ENCODE results near the gene SYK.
"Not testable (repeated sequence)": the region's sequence is repeated elsewhere in the genome, so short reads cannot be mapped to it uniquely, and the experiment has no call there.

The SYK gene

GRCh38 chr9:90882991-90883600 is 81.5 kb downstream of the SYK start:
- no peak for DNase-seq

GRCh38 chr9:90883661-90884060 is 82.0 kb downstream of the SYK start:
- no peak for DNase-seq

GRCh38 chr9:90884178-90884577 is 82.6 kb downstream of the SYK start:
- no peak for DNase-seq

- not testable (repeated sequence) for DNase-seq
Measured at GRCh38 chr9:90886868-90887267, 85.2 kb downstream of the SYK start.

GRCh38 chr9:90888941-90889340 is 87.3 kb downstream of the SYK start:
- no peak for DNase-seq

GRCh38 chr9:90890146-90890810 is 88.7 kb downstream of the SYK start:
- no peak for DNase-seq

- DNase-seq, result no peak
Measured at GRCh38 chr9:90891308-90892040, 89.9 kb downstream of the SYK start.

GRCh38 chr9:90892918-90893317 is 91.3 kb downstream of the SYK start:
- no peak for DNase-seq

GRCh38 chr9:90893706-90894105 is 92.1 kb downstream of the SYK start:
- no peak for DNase-seq

- no peak for DNase-seq
Measured at GRCh38 chr9:90894986-90895687, 93.5 kb downstream of the SYK start.

- DNase-seq, result no peak
Measured at GRCh38 chr9:90895786-90896185, 94.2 kb downstream of the SYK start.

GRCh38 chr9:90896231-90896630 is 94.6 kb downstream of the SYK start:
- no peak for DNase-seq

GRCh38 chr9:90898228-90898627 is 96.6 kb downstream of the SYK start:
- DNase-seq, result no peak

GRCh38 chr9:90899287-90899686 is 97.7 kb downstream of the SYK start:
- DNase-seq, result no peak

GRCh38 chr9:90900130-90900529 is 98.5 kb downstream of the SYK start:
- no peak for DNase-seq

GRCh38 chr9:90901933-90902332 is 100.3 kb downstream of the SYK start:
- DNase-seq, result no peak

GRCh38 chr9:90903766-90904424 is 102.3 kb downstream of the SYK start:
- DNase-seq, result no peak

- DNase-seq, result no peak
Measured at GRCh38 chr9:90904706-90905478, 103.3 kb downstream of the SYK start.

- DNase-seq, result no peak
Measured at GRCh38 chr9:90905822-90906221, 104.2 kb downstream of the SYK start.

GRCh38 chr9:90906316-90907055 is 104.9 kb downstream of the SYK start:
- DNase-seq, result no peak

GRCh38 chr9:90907056-90907445 is 105.4 kb downstream of the SYK start:
- no peak for DNase-seq

- no peak for DNase-seq
Measured at GRCh38 chr9:90907790-90908189, 106.2 kb downstream of the SYK start.

Measured in activated effector memory CD4-positive, alpha-beta T cell treated with Interleukin-2 at 50 U/mL for 16 hours (primary cell).